Measurements from ENCODE around the gene OBSL1.
A peak's percentile ranks its signal among the peaks of the same experiment; 100 is the strongest.

OBSL1 gene

DNA sequence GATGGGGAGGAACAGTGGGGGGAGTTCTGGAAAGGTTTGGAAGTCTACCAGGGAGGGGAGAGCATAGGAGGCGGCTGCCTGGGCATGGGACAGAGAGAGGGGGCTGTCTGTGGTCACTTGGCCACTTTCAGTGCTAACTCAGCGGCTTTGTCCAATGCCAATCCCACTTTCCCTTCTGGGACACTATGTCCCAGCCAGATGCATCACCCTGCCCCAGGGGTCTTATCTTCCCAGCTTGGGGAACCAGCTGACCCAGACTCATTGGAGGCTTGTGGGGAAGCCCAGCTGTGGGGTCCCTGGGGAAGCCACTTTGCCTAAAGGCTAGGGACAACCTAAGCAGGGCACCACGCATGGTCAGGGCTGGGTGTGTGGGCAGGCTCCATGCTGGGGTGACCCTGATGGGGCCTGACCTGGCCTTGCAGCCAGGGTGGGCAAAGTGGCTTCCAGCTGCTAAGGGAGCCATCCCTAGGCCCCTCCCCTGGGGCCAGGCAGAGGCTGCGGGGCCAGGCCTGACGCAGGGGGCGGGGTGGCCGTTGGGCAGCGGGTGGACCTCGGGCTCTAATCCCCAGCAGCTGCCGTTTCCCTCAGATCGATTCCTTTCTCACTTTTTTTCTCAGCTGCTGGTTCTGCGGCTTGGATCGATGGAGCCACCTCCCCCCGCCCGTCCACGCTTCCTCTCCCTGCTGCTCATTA is 58.7 kb downstream of the OBSL1 start:
- H2AK5ac ChIP-seq (ENCODE audit: low read depth, low read length) = peak overlapping the region; percentile 59
- peak overlapping the region; percentile 21 for H2BK120ac ChIP-seq (ENCODE audit: low read depth, low read length)
- peak overlapping the region; percentile 97 for H2BK15ac ChIP-seq (ENCODE audit: low read length)
- no peak overlapping the region for H3K4ac ChIP-seq (ENCODE audit: low read length)
- peak overlapping the region; percentile 59 for H4K91ac ChIP-seq (ENCODE audit: low read depth, low read length, poor library complexity)
- H4K8ac ChIP-seq (ENCODE audit: low read depth, low read length) = no peak overlapping the region
- H3K27ac ChIP-seq (replicated peaks; ENCODE audit: low read length) = no peak overlapping the region
- no peaks in the 10 kb centered on the region for H3K79me1 ChIP-seq (ENCODE audit: low read depth, low read length)
- H3K18ac ChIP-seq (ENCODE audit: low read length) = peak overlapping the region; percentile 93
- H3K23ac ChIP-seq (ENCODE audit: low read depth, low read length, poor library complexity) = no peak overlapping the region
- H3K9me3 ChIP-seq (replicated peaks in 1 of 2; ENCODE audit: control insufficient read depth in 2 of 2, insufficient read depth in 1 of 2, low read depth in 1 of 2, low read length in 2 of 2) = peaks cover 0 to 2% of the 10 kb centered on the region in 2 donors
- no peaks in the 10 kb centered on the region for H3K36me3 ChIP-seq (replicated peaks in 1 of 2; ENCODE audit: control insufficient read depth in 2 of 2, insufficient read depth in 2 of 2, low read length in 2 of 2)
- peak overlapping the region; percentile 73 for H2BK12ac ChIP-seq (ENCODE audit: low read length)
- DNase-seq (ENCODE audit: low spot score) = no peak
- peaks cover 33 to 48% of the 10 kb centered on the region in 2 donors for H3K4me1 ChIP-seq (ENCODE audit: control insufficient read depth in 2 of 2, insufficient read depth in 1 of 2, low read depth in 1 of 2, low read length in 2 of 2)
- peaks cover 0 to 67% (median 37%) of the 10 kb centered on the region in 3 experiments for H3K27me3 ChIP-seq (ENCODE audit: control insufficient read depth in 3 of 3, insufficient read depth in 3 of 3, low read depth in 1 of 3, low read length in 3 of 3)
- no peak overlapping the region for H3K4me2 ChIP-seq (ENCODE audit: insufficient read depth, low read length, poor library complexity, severe bottlenecking)
- H3K9ac ChIP-seq (ENCODE audit: low read depth, low read length, poor library complexity) = no peak overlapping the region
- H2BK5ac ChIP-seq (ENCODE audit: low read length) = peak overlapping the region; percentile 62
- no peak overlapping the region for H2AFZ ChIP-seq (ENCODE audit: low read length)
- WGBS, 2 donors (ENCODE audit: extremely low coverage in 2 of 2, insufficient read length in 2 of 2, insufficient replicate concordance in 1 of 2) = no CpG with 5 or more reads among the region's 16 CpGs
- peak overlapping the region; percentile 31 for H3K14ac ChIP-seq (ENCODE audit: low read length)
- no peak overlapping the region for H3K4me3 ChIP-seq (ENCODE audit: low read length in 2 of 2)

DNA sequence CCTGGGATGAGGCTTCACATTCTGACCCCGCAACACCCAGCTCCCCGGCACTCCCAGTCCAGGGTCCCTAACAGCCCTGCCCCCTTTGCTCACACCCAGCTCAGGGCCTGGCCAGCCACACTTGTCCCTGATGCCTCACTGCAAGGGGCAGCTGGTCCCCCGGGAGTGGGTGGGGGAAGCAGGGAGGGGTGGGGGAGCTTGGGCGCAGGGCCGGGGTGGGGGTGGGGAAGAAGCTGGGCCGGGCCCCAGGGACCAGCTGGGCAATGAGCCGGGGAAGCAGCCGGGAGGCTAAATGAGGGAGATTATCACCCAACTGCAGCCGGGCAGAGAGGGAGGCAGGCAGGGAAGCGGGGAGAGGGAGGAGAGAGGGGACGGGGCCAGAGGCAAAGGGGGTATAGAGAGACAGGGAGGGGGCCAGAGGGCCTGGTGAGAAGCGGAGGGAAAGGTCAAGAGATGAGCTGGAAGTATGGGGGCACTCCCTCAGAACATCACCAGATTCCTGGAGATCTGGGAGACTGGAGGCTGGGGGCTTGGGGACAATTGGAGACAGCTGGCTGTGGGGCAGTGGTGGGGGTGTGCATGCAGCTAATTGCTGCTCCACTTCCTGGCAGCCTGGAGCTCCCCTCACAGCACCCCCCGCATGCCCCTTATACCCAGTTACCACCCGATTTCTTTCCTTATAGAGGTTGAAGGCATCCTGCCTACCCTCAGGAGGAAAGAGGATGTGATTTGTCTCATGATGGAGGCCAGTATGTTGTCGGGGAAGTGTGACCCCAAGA is 59.6 kb downstream of the OBSL1 start:
- H3K36me3 ChIP-seq (replicated peaks in 1 of 2; ENCODE audit: control insufficient read depth in 2 of 2, insufficient read depth in 2 of 2, low read length in 2 of 2) = no peaks in the 10 kb centered on the region
- H3K4me3 ChIP-seq (ENCODE audit: low read length in 2 of 2) = no peak overlapping the region
- H3K4me2 ChIP-seq (ENCODE audit: insufficient read depth, low read length, poor library complexity, severe bottlenecking) = no peak overlapping the region
- peak overlapping the region; percentile 28 for H2BK120ac ChIP-seq (ENCODE audit: low read depth, low read length)
- H3K4ac ChIP-seq (ENCODE audit: low read length) = no peak overlapping the region
- no peak overlapping the region for H2BK12ac ChIP-seq (ENCODE audit: low read length)
- H2AFZ ChIP-seq (ENCODE audit: low read length) = no peak overlapping the region
- peaks cover 39 to 57% of the 10 kb centered on the region in 2 donors for H3K4me1 ChIP-seq (ENCODE audit: control insufficient read depth in 2 of 2, insufficient read depth in 1 of 2, low read depth in 1 of 2, low read length in 2 of 2)
- H3K27me3 ChIP-seq (ENCODE audit: control insufficient read depth in 3 of 3, insufficient read depth in 3 of 3, low read depth in 1 of 3, low read length in 3 of 3) = peaks cover 0 to 58% (median 40%) of the 10 kb centered on the region in 3 experiments
- no peak overlapping the region for H3K14ac ChIP-seq (ENCODE audit: low read length)
- H3K79me1 ChIP-seq (ENCODE audit: low read depth, low read length) = no peaks in the 10 kb centered on the region
- H3K9me3 ChIP-seq (replicated peaks in 1 of 2; ENCODE audit: control insufficient read depth in 2 of 2, insufficient read depth in 1 of 2, low read depth in 1 of 2, low read length in 2 of 2) = peaks cover 0 to 2% of the 10 kb centered on the region in 2 donors
- no CpG with 5 or more reads among the region's 15 CpGs for WGBS, 2 donors (ENCODE audit: extremely low coverage in 2 of 2, insufficient read length in 2 of 2, insufficient replicate concordance in 1 of 2)
- no peak overlapping the region for H3K23ac ChIP-seq (ENCODE audit: low read depth, low read length, poor library complexity)
- H2AK5ac ChIP-seq (ENCODE audit: low read depth, low read length) = peak overlapping the region; percentile 82
- peak overlapping the region; percentile 52 for H3K18ac ChIP-seq (ENCODE audit: low read length)
- no peak overlapping the region for H4K8ac ChIP-seq (ENCODE audit: low read depth, low read length)
- no peak overlapping the region for H2BK5ac ChIP-seq (ENCODE audit: low read length)
- H4K91ac ChIP-seq (ENCODE audit: low read depth, low read length, poor library complexity) = no peak overlapping the region
- H2BK15ac ChIP-seq (ENCODE audit: low read length) = peak overlapping the region; percentile 94
- H3K27ac ChIP-seq (replicated peaks; ENCODE audit: low read length) = no peak overlapping the region
- DNase-seq (ENCODE audit: low spot score) = no peak
- no peak overlapping the region for H3K9ac ChIP-seq (ENCODE audit: low read depth, low read length, poor library complexity)

DNA sequence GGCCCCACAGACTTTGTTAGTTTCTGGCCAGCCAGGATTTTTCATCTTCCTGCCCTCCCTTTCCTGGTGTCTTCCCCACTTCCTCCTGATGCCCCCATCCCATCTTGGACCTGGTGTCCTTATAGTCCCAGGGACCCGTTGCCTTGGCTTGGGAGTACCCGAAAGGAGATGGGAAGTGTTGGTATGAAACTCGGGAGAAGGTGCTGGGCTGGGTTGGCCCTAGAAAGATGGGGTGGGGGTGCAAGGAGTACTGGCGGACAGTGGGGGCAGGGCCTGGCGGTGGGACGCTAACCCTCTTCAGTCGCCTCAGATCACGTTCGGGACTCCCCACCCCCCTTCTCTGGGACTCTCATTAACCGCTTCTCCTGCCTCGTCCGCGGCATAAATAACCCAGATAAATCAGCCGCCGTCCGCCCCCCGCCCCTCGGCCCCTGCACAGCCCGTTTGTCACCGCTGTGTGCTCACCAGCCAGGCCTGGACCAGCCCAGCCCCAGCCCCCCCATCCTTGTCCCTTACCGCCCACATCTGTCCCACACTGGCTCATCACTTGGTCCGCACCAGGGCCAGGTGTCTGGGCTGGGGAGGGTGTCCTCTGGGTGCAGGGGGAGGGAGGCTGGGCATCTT is 60.7 kb downstream of the OBSL1 start:
- peaks cover 0 to 47% (median 38%) of the 10 kb centered on the region in 3 experiments for H3K27me3 ChIP-seq (ENCODE audit: control insufficient read depth in 3 of 3, insufficient read depth in 3 of 3, low read depth in 1 of 3, low read length in 3 of 3)
- peak overlapping the region; percentile 97 for H3K4ac ChIP-seq (ENCODE audit: low read length)
- H3K23ac ChIP-seq (ENCODE audit: low read depth, low read length, poor library complexity) = peak overlapping the region; percentile 93
- peaks cover 38 to 59% of the 10 kb centered on the region in 2 donors for H3K4me1 ChIP-seq (ENCODE audit: control insufficient read depth in 2 of 2, insufficient read depth in 1 of 2, low read depth in 1 of 2, low read length in 2 of 2)
- no CpG with 5 or more reads among the region's 22 CpGs for WGBS, 2 donors (ENCODE audit: extremely low coverage in 2 of 2, insufficient read length in 2 of 2, insufficient replicate concordance in 1 of 2)
- peak overlapping the region; percentile 94 for H2AK5ac ChIP-seq (ENCODE audit: low read depth, low read length)
- H3K4me2 ChIP-seq (ENCODE audit: insufficient read depth, low read length, poor library complexity, severe bottlenecking) = peak overlapping the region; percentile 14
- no peaks in the 10 kb centered on the region for H3K79me1 ChIP-seq (ENCODE audit: low read depth, low read length)
- H2BK5ac ChIP-seq (ENCODE audit: low read length) = peak overlapping the region; percentile 21
- H4K91ac ChIP-seq (ENCODE audit: low read depth, low read length, poor library complexity) = no peak overlapping the region
- H3K27ac ChIP-seq (replicated peaks; ENCODE audit: low read length) = no peak overlapping the region
- peaks cover 0 to 5% of the 10 kb centered on the region in 2 donors for H3K36me3 ChIP-seq (replicated peaks in 1 of 2; ENCODE audit: control insufficient read depth in 2 of 2, insufficient read depth in 2 of 2, low read length in 2 of 2)
- H4K8ac ChIP-seq (ENCODE audit: low read depth, low read length) = no peak overlapping the region
- H2BK120ac ChIP-seq (ENCODE audit: low read depth, low read length) = peak overlapping the region; percentile 98
- peak overlapping the region; percentile 72 for H2AFZ ChIP-seq (ENCODE audit: low read length)
- H3K14ac ChIP-seq (ENCODE audit: low read length) = no peak overlapping the region
- H3K9me3 ChIP-seq (replicated peaks in 1 of 2; ENCODE audit: control insufficient read depth in 2 of 2, insufficient read depth in 1 of 2, low read depth in 1 of 2, low read length in 2 of 2) = peaks cover 0 to 2% of the 10 kb centered on the region in 2 donors
- peak overlapping the region; percentile 85 for H3K18ac ChIP-seq (ENCODE audit: low read length)
- peak overlapping the region; percentile 63 for H3K9ac ChIP-seq (ENCODE audit: low read depth, low read length, poor library complexity)
- H2BK15ac ChIP-seq (ENCODE audit: low read length) = peak overlapping the region; percentile 94
- DNase-seq (ENCODE audit: low spot score) = no peak
- no peak overlapping the region for H3K4me3 ChIP-seq (ENCODE audit: low read length in 2 of 2)
- peak overlapping the region; percentile 93 for H2BK12ac ChIP-seq (ENCODE audit: low read length)
